PC-9 (cell line): ENCODE results near the gene ZNF30. TPM values are rescaled to one million over a fixed set of nuclear protein-coding genes. Genes with fewer than 3 reads are reported as not detected.

ENCODE experiments used
- BruUV-seq: library from RNA; stranded (reverse); fragments of 400-500 nt; replicated peaks from 2 replicates; lab custom pipeline; 2021; lab: Mats Ljungman, UMichigan
- CTCF ChIA-PET: fragments of 300-600 bp; sonication (Branson Sonifier 250); formaldehyde crosslinking; loops from one replicate; lab custom pipeline; 2022; ENCODE audit warnings: antibody characterized with exemption; lab: Charles Lee
- POLR2A ChIA-PET: fragments of 300-600 bp; sonication (Branson Sonifier 250); formaldehyde crosslinking; loops from one replicate; lab custom pipeline; 2022; ENCODE audit warnings: antibody characterized with exemption; ENCODE audit not compliant: unreplicated experiment; lab: Charles Lee
- DNase-seq, 2 experiments: peaks; one replicate each; pipeline versions ENCODE4 v3.0.0 to v3.0.0-alpha.2; 2015 to 2022; ENCODE audit warnings: mixed read lengths in 1 of 2
- H2AFZ ChIP-seq: fragments of 200-600 bp; sonication (generic); 2 replicates; pipeline ENCODE4 v1.8.1; 2017; ENCODE audit warnings: antibody characterized with exemption
- H3F3A ChIP-seq: fragments of 200-600 bp; sonication (generic); 2 replicates; pipeline ENCODE4 v1.8.1; 2017; ENCODE audit warnings: antibody characterized with exemption, mild to moderate bottlenecking, low read depth; ENCODE audit not compliant: insufficient read depth
- H3K27ac ChIP-seq: fragments of 200-600 bp; sonication (generic); 2 replicates; pipeline ENCODE4 v1.6.1; 2016; ENCODE audit warnings: mixed run types
- H3K27me3 ChIP-seq: fragments of 200-600 bp; sonication (generic); 2 replicates; pipeline ENCODE4 v1.6.1; 2016; ENCODE audit warnings: low read depth, mixed run types; ENCODE audit not compliant: insufficient read depth
- H3K36me3 ChIP-seq: fragments of 200-600 bp; sonication (generic); 2 replicates; pipeline ENCODE4 v1.6.1; 2016; ENCODE audit warnings: low read depth, mixed run types
- H3K4me1 ChIP-seq: fragments of 200-600 bp; sonication (generic); replicated peaks from 2 replicates; pipeline ENCODE4 v1.6.1; 2016; ENCODE audit warnings: mixed run types; ENCODE audit not compliant: insufficient read depth
- H3K4me2 ChIP-seq: fragments of 200-600 bp; sonication (generic); 2 replicates; pipeline ENCODE4 v1.6.1; 2017; ENCODE audit warnings: mixed run types
- H3K4me3 ChIP-seq: fragments of 200-600 bp; sonication (generic); 2 replicates; pipeline ENCODE4 v1.6.1; 2016; ENCODE audit warnings: mixed run types
- H3K79me2 ChIP-seq: fragments of 200-600 bp; sonication (generic); 2 replicates; pipeline ENCODE4 v1.6.1; 2017; ENCODE audit warnings: low read depth, mixed run types
- H3K9me2 ChIP-seq: fragments of 200-600 bp; sonication (generic); 2 replicates; pipeline ENCODE4 v1.8.1; 2017; ENCODE audit warnings: mild to moderate bottlenecking; ENCODE audit not compliant: insufficient read depth
- H3K9me3 ChIP-seq: fragments of 200-600 bp; sonication (generic); 2 replicates; pipeline ENCODE4 v1.8.1; 2016; ENCODE audit warnings: low read depth; ENCODE audit not compliant: insufficient read depth
- H4K20me1 ChIP-seq: fragments of 200-600 bp; sonication (generic); 2 replicates; pipeline ENCODE4 v1.8.1; 2017; ENCODE audit not compliant: insufficient read depth
- EZH2 ChIP-seq: fragments of 200-600 bp; sonication (generic); IDR thresholded peaks from 2 replicates; pipeline ENCODE4 v1.8.0; 2017; ENCODE audit warnings: antibody characterized with exemption, low read depth
- intact Hi-C: fragments of 100-400 bp; cut with micrococcal nuclease; formaldehyde crosslinking; loops from one replicate; pipeline ENCODE4 v1.10.0; 2022; ENCODE audit not compliant: unreplicated experiment
- total RNA-seq: library from RNA; stranded (reverse); gene quantifications from 2 replicates; pipeline ENCODE4 v1.2.3, GENCODE V29; 2021
- TF ChIP-seq, protein P1 (sequence below): fragments of 200-600 bp; sonication (generic); conservative IDR thresholded peaks from 2 replicates; pipeline ENCODE4 v1.6.1; 2017; ENCODE audit warnings: mixed run types, antibody characterized with exemption, mild to moderate bottlenecking, moderate library complexity

The ZNF30 gene
- total RNA-seq, 1 experiment from 2014 or later: 1.3 TPM

DNA sequence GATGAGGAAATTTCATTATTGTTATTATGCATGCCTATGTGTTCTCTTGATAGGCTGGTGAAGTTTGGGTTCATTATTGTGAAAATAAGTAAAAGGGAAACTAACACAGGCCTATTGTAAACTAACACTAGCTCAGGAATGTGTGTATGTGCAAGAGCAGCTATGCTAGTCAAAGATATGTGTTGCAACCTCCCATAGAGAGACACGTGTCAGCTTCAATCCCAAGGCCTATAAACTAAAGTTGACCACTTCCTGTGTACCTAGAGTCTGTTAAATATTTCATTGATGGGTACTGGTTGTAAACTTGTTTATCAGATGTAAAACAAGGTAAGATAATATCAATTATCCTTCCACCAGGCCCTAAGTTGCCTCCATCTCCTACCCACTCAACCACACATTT lies 44.7 kb upstream of the ZNF30 start:
- ChIA-PET CTCF (no interaction called here), POLR2A (no interaction called here)
- Histone ChIP-seq H3K9me2 (no peaks in the 10 kb centered on the region; the same call in 1 of the 2 replicates), H3F3A (no peaks in the 10 kb centered on the region), H3K4me3 (no peak overlapping the region), H3K27ac (no peak overlapping the region), H3K27me3 (peaks cover 20% of the 10 kb centered on the region), H3K4me1 (no peaks in the 10 kb centered on the region), H3K9me3 (0 out of 2 replicates have a peak, but pooled peaks cover 2% of the 10 kb centered on the region), H3K36me3 (no peaks in the 10 kb centered on the region), H3K4me2 (no peak overlapping the region), H4K20me1 (no peaks in the 10 kb centered on the region), H2AFZ (no peak overlapping the region), H3K79me2 (no peaks in the 10 kb centered on the region)
- BruUV-seq: no TSS peak
- TF ChIP-seq EZH2: no peak
- TF ChIP-seq, protein P1, sequence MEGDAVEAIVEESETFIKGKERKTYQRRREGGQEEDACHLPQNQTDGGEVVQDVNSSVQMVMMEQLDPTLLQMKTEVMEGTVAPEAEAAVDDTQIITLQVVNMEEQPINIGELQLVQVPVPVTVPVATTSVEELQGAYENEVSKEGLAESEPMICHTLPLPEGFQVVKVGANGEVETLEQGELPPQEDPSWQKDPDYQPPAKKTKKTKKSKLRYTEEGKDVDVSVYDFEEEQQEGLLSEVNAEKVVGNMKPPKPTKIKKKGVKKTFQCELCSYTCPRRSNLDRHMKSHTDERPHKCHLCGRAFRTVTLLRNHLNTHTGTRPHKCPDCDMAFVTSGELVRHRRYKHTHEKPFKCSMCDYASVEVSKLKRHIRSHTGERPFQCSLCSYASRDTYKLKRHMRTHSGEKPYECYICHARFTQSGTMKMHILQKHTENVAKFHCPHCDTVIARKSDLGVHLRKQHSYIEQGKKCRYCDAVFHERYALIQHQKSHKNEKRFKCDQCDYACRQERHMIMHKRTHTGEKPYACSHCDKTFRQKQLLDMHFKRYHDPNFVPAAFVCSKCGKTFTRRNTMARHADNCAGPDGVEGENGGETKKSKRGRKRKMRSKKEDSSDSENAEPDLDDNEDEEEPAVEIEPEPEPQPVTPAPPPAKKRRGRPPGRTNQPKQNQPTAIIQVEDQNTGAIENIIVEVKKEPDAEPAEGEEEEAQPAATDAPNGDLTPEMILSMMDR: no peak
- intact Hi-C loops: no loop called here
- DNase-seq: no peak

DNA sequence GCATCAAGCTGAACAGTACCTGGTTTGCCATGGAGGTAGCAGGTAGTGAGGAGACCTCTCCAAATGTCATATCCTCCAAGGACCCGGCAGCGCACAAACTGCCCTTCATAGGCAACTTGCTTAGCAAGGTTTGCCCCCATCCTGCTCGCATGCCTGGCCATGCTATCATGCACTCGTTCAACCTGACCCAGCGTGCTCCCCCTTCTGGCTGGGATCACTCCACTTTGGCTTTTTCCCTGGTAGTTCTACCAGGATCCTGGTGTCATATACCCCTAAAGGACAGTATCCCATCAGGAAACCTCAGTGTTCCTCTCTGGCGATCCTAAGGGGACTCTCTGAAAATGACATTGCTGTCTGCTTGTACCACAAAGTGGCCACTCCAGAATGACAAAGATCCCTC lies 38.6 kb upstream of the ZNF30 start:
- intact Hi-C loops: no loop called here
- Histone ChIP-seq H4K20me1 (no peaks in the 10 kb centered on the region), H3K27ac (no peak overlapping the region), H3F3A (no peaks in the 10 kb centered on the region), H3K4me1 (no peaks in the 10 kb centered on the region), H3K9me3 (no peaks in the 10 kb centered on the region), H3K9me2 (no peaks in the 10 kb centered on the region; the same call in 1 of the 2 replicates), H3K79me2 (no peaks in the 10 kb centered on the region), H3K4me3 (no peak overlapping the region), H2AFZ (no peak overlapping the region), H3K36me3 (no peaks in the 10 kb centered on the region), H3K27me3 (peaks cover 55% of the 10 kb centered on the region), H3K4me2 (no peak overlapping the region)
- BruUV-seq: no TSS peak
- POLR2A ChIA-PET: no interaction called here
- CTCF ChIA-PET: no interaction called here
- no peak for DNase-seq
- TF ChIP-seq, protein P1: no peak
- TF ChIP-seq EZH2: no peak

DNA sequence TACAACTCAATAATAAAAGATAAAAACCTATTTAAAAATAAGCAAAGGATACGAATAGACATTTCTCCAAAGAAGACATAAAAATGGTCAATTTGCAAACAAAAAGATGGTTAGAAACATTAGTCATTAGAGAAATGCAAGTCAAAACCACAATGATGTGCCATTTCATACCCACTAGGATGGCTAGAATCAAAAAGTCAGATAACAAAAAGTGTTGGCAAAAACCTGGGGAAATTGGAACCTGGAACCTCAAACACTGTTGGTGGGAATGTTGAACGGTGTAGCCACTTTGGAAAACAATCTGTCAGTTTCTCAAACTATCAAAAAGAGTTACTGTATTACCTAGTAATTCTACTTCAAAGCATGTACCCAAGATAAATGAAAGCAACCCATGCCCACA lies 26.5 kb upstream of the ZNF30 start:
- intact Hi-C loops: no loop called here
- H3K79me2 ChIP-seq: no peaks in the 10 kb centered on the region
- no peaks in the 10 kb centered on the region for H3K36me3 ChIP-seq
- no peaks in the 10 kb centered on the region for H4K20me1 ChIP-seq
- no peaks in the 10 kb centered on the region for H3F3A ChIP-seq
- H3K9me3 ChIP-seq: no peaks in the 10 kb centered on the region
- no peak overlapping the region for H2AFZ ChIP-seq
- no peak overlapping the region for H3K4me2 ChIP-seq
- ChIA-PET CTCF (no interaction called here), POLR2A (no interaction called here)
- 0 out of 2 replicates have a peak, but pooled peaks cover 5% of the 10 kb centered on the region for H3K9me2 ChIP-seq
- H3K27ac ChIP-seq: no peak overlapping the region
- TF ChIP-seq, protein P1: no peak
- TF ChIP-seq EZH2: no peak
- BruUV-seq: no TSS peak
- no peak overlapping the region for H3K4me3 ChIP-seq
- no peak for DNase-seq
- H3K4me1 ChIP-seq: no peaks in the 10 kb centered on the region
- peaks cover 54% of the 10 kb centered on the region for H3K27me3 ChIP-seq
